WI38 (cell line): Measurements from ENCODE around the gene CCDC138.

Source experiments
- H3K4me3 ChIP-seq: 2 replicates; pipeline ENCODE4 v1.5.1; 2011; ENCODE audit warnings: low read depth, mild to moderate bottlenecking, control low read depth, low read length
- TF ChIP-seq, protein P1 (sequence below): IDR thresholded peaks from 2 replicates; pipeline ENCODE4 v1.5.1; 2012; ENCODE audit warnings: low read depth, mild to moderate bottlenecking, control low read depth, low read length

The CCDC138 gene

DNA sequence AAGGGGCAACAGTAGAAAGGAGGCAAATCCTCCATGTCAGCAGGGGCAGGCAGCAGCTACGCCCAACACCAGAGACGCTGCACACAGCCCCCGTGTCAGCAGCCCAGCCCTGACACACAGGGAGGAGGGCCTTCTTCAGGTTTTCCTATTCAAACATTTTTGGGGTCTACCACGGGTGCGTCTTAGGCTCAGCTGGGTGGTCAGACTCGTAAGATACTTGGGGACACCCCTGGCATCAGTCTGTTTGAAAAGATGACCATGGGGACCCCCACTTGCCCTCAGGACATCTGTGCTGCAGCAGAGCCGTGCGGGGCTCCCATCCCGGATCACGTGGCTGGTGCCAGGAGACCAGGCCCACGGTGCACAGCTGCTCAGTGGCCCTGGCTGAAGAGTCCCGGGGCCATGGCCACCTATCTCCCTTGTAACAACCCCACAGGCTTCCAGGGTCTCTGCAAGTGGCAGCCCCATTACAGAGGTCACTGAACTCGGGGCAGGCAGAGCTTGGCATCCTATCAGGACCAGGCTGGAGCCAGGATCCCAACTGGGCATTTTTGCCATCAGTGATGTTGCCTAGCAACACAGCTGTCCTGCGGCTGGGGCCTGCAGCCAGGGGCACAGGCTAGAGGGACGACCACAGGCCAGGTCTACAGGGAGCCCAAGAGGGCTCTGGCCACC is 120.0 kb downstream of the CCDC138 start:
- no peak overlapping the region for H3K4me3 ChIP-seq
- TF ChIP-seq, protein P1, sequence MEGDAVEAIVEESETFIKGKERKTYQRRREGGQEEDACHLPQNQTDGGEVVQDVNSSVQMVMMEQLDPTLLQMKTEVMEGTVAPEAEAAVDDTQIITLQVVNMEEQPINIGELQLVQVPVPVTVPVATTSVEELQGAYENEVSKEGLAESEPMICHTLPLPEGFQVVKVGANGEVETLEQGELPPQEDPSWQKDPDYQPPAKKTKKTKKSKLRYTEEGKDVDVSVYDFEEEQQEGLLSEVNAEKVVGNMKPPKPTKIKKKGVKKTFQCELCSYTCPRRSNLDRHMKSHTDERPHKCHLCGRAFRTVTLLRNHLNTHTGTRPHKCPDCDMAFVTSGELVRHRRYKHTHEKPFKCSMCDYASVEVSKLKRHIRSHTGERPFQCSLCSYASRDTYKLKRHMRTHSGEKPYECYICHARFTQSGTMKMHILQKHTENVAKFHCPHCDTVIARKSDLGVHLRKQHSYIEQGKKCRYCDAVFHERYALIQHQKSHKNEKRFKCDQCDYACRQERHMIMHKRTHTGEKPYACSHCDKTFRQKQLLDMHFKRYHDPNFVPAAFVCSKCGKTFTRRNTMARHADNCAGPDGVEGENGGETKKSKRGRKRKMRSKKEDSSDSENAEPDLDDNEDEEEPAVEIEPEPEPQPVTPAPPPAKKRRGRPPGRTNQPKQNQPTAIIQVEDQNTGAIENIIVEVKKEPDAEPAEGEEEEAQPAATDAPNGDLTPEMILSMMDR: no peak

DNA sequence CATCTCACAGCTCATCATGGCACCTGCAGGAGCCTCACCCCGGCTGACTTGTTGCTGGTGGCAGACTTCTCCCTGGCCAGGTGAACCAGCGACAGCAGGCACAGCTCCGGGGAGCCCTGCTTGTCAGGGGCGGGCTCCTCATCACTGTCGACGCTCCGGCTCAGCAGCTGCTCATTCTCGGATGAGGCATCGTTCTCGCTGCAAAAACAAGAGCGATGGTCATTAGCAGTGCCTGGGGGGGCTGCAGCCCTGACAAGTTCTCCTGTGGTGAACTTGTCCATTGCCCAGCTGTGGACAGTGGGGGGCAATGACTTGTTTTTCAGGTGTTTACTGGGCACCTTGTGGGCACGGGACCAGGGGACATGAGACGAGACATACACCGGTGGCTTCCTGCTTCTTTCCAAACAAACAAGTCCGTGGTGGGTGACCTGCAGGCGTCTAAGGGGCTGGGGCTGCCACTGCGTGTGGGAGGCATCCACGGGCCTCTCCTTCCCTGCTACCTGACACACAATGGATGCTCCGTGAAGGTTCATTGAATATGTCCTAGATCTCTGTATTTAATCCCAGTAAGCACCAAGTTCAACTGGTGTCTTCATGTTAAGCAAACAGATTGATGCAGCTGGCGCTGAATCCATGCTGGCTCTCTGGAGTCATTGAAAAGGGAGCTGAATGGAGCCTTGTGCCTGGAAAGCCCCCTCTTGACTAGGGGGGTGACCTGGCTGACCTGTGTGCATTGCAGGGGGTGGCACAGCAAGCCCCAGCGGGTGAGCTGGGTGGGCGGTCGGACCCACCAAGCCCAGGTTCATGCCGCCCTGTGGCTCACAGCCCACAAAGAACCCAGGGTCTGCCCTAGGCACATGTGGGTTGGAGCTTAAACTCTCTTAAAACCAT is 121.5 kb downstream of the CCDC138 start:
- no peak overlapping the region for H3K4me3 ChIP-seq
- TF ChIP-seq, protein P1: no peak

DNA sequence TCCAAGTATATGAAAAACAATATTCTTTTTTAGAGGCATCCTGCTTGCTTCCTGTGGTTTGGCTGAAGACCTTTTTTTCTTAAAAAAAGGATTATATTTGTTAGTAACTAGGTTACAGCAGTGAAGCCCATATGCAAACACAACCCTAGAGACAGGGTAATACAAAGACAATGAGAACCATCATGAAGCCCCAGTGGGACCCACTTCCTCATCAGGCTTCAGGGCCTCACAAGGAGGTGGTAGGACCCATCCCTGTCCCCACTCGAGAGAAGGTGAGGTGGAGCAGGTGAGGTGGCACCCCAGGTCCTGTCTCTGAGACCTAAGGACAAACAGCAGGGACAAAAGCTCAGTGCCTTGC is 122.1 kb downstream of the CCDC138 start:
- TF ChIP-seq, protein P1: no peak
- H3K4me3 ChIP-seq: no peak overlapping the region

DNA sequence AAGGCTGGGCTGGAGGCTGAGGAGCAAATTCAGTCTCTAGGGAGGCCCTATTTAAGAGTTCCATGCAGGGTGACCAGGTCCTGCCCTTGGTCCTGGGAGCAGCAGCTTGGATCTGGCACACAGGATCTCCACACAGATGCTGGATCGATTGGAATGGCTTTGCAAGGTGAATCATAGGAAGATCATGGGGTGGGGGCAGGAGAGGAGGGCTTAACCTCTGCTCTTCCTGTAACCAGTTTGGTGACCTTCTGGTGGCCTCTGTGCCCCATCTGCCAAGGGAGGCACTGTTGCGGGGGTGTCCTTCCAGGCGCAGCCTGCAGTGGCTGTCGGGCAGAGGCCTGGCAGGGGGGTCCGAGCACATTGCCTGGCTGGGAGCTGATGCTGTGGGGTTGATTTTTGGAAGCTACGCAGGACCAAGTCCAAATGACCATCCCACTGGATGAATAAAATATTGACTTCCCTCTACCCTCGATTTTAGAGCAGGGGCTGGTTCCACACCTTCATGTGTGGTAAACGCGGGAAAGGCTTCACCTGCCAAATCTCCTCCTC is 122.8 kb downstream of the CCDC138 start:
- H3K4me3 ChIP-seq: no peak overlapping the region
- TF ChIP-seq, protein P1: no peak

DNA sequence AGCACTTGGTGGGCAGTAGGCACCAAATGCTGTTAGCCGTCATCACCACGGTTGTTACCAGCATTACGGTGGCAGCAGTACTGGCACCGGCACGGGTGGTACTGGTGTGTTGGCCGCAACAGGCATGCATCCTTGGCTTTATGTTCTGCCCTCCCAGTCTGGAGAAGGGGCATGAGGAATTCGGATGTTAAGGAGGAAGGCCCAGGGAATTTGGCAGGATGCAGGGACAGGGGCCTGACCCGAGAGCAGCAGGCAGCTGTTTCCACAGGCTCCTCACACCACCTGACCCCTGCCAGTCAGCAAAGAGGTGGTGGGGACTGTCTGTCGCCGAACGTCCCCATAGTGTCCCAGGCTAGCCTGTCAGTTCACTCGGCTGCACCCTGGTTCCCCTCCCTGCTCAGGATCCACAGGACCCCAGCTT is 123.5 kb downstream of the CCDC138 start:
- H3K4me3 ChIP-seq: no peak overlapping the region
- TF ChIP-seq, protein P1: no peak

DNA sequence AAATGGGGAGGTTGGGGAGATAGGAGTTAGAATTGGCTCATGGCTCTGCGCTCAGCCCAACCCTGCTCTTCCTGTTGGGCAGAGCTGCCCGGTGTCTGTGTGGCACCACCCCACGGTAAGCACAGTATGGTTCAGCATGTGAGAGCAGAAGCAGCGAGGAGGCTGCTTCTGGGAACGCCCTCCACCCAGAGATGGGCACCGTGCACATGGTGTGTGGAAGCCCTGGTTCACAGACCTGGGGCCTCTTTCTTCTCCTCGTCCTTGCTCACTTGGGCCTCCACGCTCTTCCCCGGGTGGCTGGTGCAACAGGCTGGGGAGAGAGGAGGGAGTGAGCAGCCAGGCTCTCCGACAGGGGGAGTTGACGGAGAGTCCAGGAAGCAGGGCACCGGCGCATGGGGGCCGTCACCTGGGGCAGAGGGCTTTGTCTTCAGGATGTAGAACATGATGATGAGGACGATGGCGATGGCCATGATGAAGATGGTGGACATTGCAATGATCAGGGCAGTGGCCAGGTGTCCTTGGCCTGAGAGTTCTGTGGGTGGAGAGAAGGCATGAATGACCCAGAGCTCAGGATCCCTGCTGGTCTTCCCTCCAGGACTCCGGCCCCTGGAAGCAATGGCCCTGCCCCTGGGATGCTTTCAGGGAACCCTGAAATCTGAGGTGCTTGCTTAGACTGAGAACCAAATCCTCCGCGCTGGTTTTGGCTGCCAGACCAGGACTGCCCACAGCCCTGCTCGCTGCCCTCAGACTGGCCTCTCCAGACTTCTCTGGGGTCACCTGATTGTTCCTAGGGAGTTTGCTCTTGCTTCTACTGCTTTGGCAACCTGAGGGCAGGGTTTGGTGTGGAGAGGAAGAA is 124.2 kb downstream of the CCDC138 start:
- no peak overlapping the region for H3K4me3 ChIP-seq
- TF ChIP-seq, protein P1: no peak
